Gastrocnemius medialis (tissue), 4 donors: Measurements from ENCODE around the gene KLHL30. TPM values are rescaled to one million over a fixed set of nuclear protein-coding genes. Genes with fewer than 3 reads are reported as not detected.

Source experiments
- ATAC-seq, 2 donors: fragments of 150-250 bp; one replicate each; pipeline ENCODE4 v1.9.1; 2016
- DNase-seq, 2 donors: peaks; one replicate each; pipeline ENCODE4 v3.0.0-alpha.2; 2019
- H3K27ac ChIP-seq, 4 donors: fragments of 200-600 bp; sonication (generic); 1 replicate in 1 of 4; 2 replicates in 3 of 4; pipeline ENCODE4 v1.5.1; 2016 to 2018; ENCODE audit warnings: mild to moderate bottlenecking in 2 of 4, moderate library complexity in 1 of 4
- H3K27me3 ChIP-seq, 3 donors: fragments of 200-600 bp; sonication (generic) in 2 of 3; 1 replicate in 1 of 3; 2 replicates in 2 of 3; pipeline versions ENCODE4 v1.5.1 to v1.6.0; 2016 to 2019; ENCODE audit warnings: mild to moderate bottlenecking in 1 of 3, moderate library complexity in 1 of 3
- H3K36me3 ChIP-seq, 2 donors: fragments of 200-600 bp; sonication (generic) in 1 of 2; one replicate each; pipeline ENCODE4 v1.5.1; 2017 to 2018
- H3K4me1 ChIP-seq, 2 donors: fragments of 200-600 bp; sonication (generic) in 1 of 2; one replicate each; pipeline ENCODE4 v1.5.1; 2016 to 2017; ENCODE audit warnings: mild to moderate bottlenecking in 2 of 2
- H3K4me3 ChIP-seq, 4 donors: fragments of 200-600 bp; sonication (generic) in 3 of 4; 1 replicate in 1 of 4; 2 replicates in 3 of 4; pipeline ENCODE4 v1.5.1; 2016 to 2019; ENCODE audit warnings: mild to moderate bottlenecking in 2 of 4
- H3K9me3 ChIP-seq, 3 donors: fragments of 200-600 bp; sonication (generic) in 2 of 3; 1 replicate in 1 of 3; 2 replicates in 2 of 3; pipeline ENCODE4 v1.5.1; 2016 to 2019
- CTCF ChIP-seq, 5 experiments: fragments of 450-650 bp in 3 of 5; fragments of 200-600 bp in 2 of 5; sonication (generic) in 2 of 5; IDR thresholded peaks in 4 of 5; conservative IDR thresholded peaks in 1 of 5; 1 replicate in 4 of 5; 2 replicates in 1 of 5; pipeline ENCODE4 v1.5.1; 2016 to 2019; ENCODE audit warnings: antibody characterized with exemption in 5 of 5, mild to moderate bottlenecking in 3 of 5, moderate library complexity in 3 of 5
- POLR2A ChIP-seq, 2 donors: fragments of 450-650 bp; IDR thresholded peaks; one replicate each; pipeline ENCODE4 v1.6.1; 2017; ENCODE audit warnings: antibody characterized with exemption in 2 of 2, mild to moderate bottlenecking in 2 of 2, moderate library complexity in 2 of 2
- in situ Hi-C, 4 donors: fragments of 200-750 bp; cut with MboI; loops; one replicate each; pipeline versions ENCODE4 v1.15.0 to v1.8.0; 2017; ENCODE audit warnings: low sequenced_read_pairs in 4 of 4
- intact Hi-C: fragments of 100-400 bp; cut with DNase I; formaldehyde crosslinking; loops from one replicate; pipeline ENCODE4 v1.15.1; 2023; ENCODE audit warnings: low total_unique reads
- total RNA-seq, 4 donors: library from RNA; depleted of rRNA; stranded (reverse); fragments of >200 nt; gene quantifications; one replicate each; pipeline versions ENCODE4 v1.1.0 to v1.2.3, GENCODE V29; 2016

Gene KLHL30
- total RNA-seq, 4 donors from 2014 or later, result 37.9 to 224 (median 142) TPM

- peak in 1 of 2 donors; percentile 60 for DNase-seq
- in situ Hi-C loops (no loop called here), intact Hi-C loops (no loop called here)
- H3K4me1 ChIP-seq, result peaks cover 31 to 35% of the 10 kb centered on the region in 2 donors
- peak in 1 of 2 donors; percentile 20 for TF ChIP-seq POLR2A (IDR thresholded peaks at IDR 0.05)
- no peak for TF ChIP-seq CTCF (IDR thresholded peaks at IDR 0.05 in 4 of 5, conservative IDR thresholded peaks at IDR 0.05 in 1 of 5)
- peaks cover 0 to 10% of the 10 kb centered on the region in 2 donors for H3K36me3 ChIP-seq
- H3K27ac ChIP-seq, result peak overlapping the region in 3 of 4 donors; percentile 33 to 100 (median 57)
- H3K27me3 ChIP-seq, result peaks cover 8 to 16% (median 11%) of the 10 kb centered on the region in 3 donors
- ATAC-seq, result peak; percentile 18 to 62
- H3K4me3 ChIP-seq, result no peak overlapping the region
- H3K9me3 ChIP-seq, result no peaks in the 10 kb centered on the region
Measured at GRCh38 chr2:238155051-238155760, 16.7 kb downstream of the KLHL30 start.

- intact Hi-C loops, result no loop called here
- Histone ChIP-seq H3K4me3 (no peak overlapping the region), H3K27ac (peak overlapping the region in 3 of 4 donors; percentile 33 to 100 (median 57)), H3K4me1 (peaks cover 23 to 28% of the 10 kb centered on the region in 2 donors), H3K27me3 (peaks cover 8 to 16% (median 14%) of the 10 kb centered on the region in 3 donors), H3K9me3 (no peaks in the 10 kb centered on the region), H3K36me3 (peaks cover 0 to 4% of the 10 kb centered on the region in 2 donors)
- DNase-seq (peak in 1 of 2 donors; percentile 26), ATAC-seq (no peak)
- peak in 1 of 2 donors; percentile 21 for TF ChIP-seq POLR2A (IDR thresholded peaks at IDR 0.05)
- no peak for TF ChIP-seq CTCF (IDR thresholded peaks at IDR 0.05 in 4 of 5, conservative IDR thresholded peaks at IDR 0.05 in 1 of 5)
- in situ Hi-C loops, result no loop called here
Measured at GRCh38 chr2:238155761-238156694, 17.6 kb downstream of the KLHL30 start.

- Histone ChIP-seq H3K36me3 (no peaks in the 10 kb centered on the region), H3K9me3 (no peaks in the 10 kb centered on the region), H3K4me3 (no peak overlapping the region), H3K27ac (peak overlapping the region in 1 of 4 donors; percentile 29), H3K27me3 (peaks cover 8 to 16% (median 14%) of the 10 kb centered on the region in 3 donors), H3K4me1 (peaks cover 18 to 26% of the 10 kb centered on the region in 2 donors)
- TF ChIP-seq CTCF (IDR thresholded peaks at IDR 0.05 in 4 of 5, conservative IDR thresholded peaks at IDR 0.05 in 1 of 5) (no peak), POLR2A (IDR thresholded peaks at IDR 0.05) (no peak)
- DNase-seq (peak in 1 of 2 donors; percentile 31), ATAC-seq (no peak)
- in situ Hi-C loops, result no loop called here
- intact Hi-C loops, result no loop called here
Measured at GRCh38 chr2:238157506-238158017, 19.1 kb downstream of the KLHL30 start.

GRCh38 chr2:238158018-238158508, 19.6 kb downstream of the KLHL30 start:
- no peaks in the 10 kb centered on the region for H3K9me3 ChIP-seq
- ATAC-seq (no peak), DNase-seq (no peak)
- intact Hi-C loops (no loop called here), in situ Hi-C loops (no loop called here)
- H3K36me3 ChIP-seq, result no peaks in the 10 kb centered on the region
- H3K4me3 ChIP-seq, result peak overlapping the region in 2 of 4 donors; percentile 5 to 36
- H3K27me3 ChIP-seq, result peaks cover 8 to 16% (median 14%) of the 10 kb centered on the region in 3 donors
- H3K27ac ChIP-seq, result peak overlapping the region in 1 of 4 donors; percentile 29
- H3K4me1 ChIP-seq, result peaks cover 18 to 25% of the 10 kb centered on the region in 2 donors
- TF ChIP-seq CTCF (IDR thresholded peaks at IDR 0.05 in 4 of 5, conservative IDR thresholded peaks at IDR 0.05 in 1 of 5), result no peak
- TF ChIP-seq POLR2A (IDR thresholded peaks at IDR 0.05), result peak; percentile 4 to 15
